ENCODE results near the gene CYP4F8. TPM values are rescaled to one million over a fixed set of nuclear protein-coding genes. Genes with fewer than 3 reads are reported as not detected.

The CYP4F8 gene
- total RNA-seq, 1 donor from 2014 or later, result not detected

- Mint-ChIP-seq H3K36me3 (ENCODE audit: low read depth) (peaks cover 6% of the 10 kb centered on the region), H3K27me3 (ENCODE audit: low read depth) (no peaks in the 10 kb centered on the region), H3K9me3 (peaks cover 32% of the 10 kb centered on the region), H3K4me3 (no peak overlapping the region), H3K4me1 (no peaks in the 10 kb centered on the region), H3K27ac (ENCODE audit: unreplicated experiment) (no peak overlapping the region)
- TF ChIP-seq CTCF (conservative IDR thresholded peaks at IDR 0.05), result no peak
- no peak for DNase-seq (ENCODE audit: low read depth, low spot score)
Observed at GRCh38 chr19:15651791-15652190, 36.8 kb downstream of the CYP4F8 start.

- Mint-ChIP-seq H3K36me3 (ENCODE audit: low read depth) (peaks cover 6% of the 10 kb centered on the region), H3K4me3 (no peak overlapping the region), H3K9me3 (peaks cover 34% of the 10 kb centered on the region), H3K27ac (ENCODE audit: unreplicated experiment) (no peak overlapping the region), H3K27me3 (ENCODE audit: low read depth) (no peaks in the 10 kb centered on the region), H3K4me1 (no peaks in the 10 kb centered on the region)
- no peak for DNase-seq (ENCODE audit: low read depth, low spot score)
- TF ChIP-seq CTCF (conservative IDR thresholded peaks at IDR 0.05), result no peak
Observed at GRCh38 chr19:15652559-15653278, 37.7 kb downstream of the CYP4F8 start.

GRCh38 chr19:15656467-15656866, 41.4 kb downstream of the CYP4F8 start:
- Mint-ChIP-seq H3K4me3 (no peak overlapping the region), H3K27me3 (ENCODE audit: low read depth) (no peaks in the 10 kb centered on the region), H3K36me3 (ENCODE audit: low read depth) (peaks cover 6% of the 10 kb centered on the region), H3K9me3 (peaks cover 21% of the 10 kb centered on the region), H3K27ac (ENCODE audit: unreplicated experiment) (no peak overlapping the region), H3K4me1 (no peaks in the 10 kb centered on the region)
- no peak for DNase-seq (ENCODE audit: low read depth, low spot score)
- TF ChIP-seq CTCF (conservative IDR thresholded peaks at IDR 0.05), result no peak

- H3K36me3 Mint-ChIP-seq (ENCODE audit: low read depth), result peaks cover 2% of the 10 kb centered on the region
- DNase-seq (ENCODE audit: low read depth, low spot score), result no peak
Observed at GRCh38 chr19:15663247-15663646, 48.2 kb downstream of the CYP4F8 start.

GRCh38 chr19:15666186-15666585, 51.2 kb downstream of the CYP4F8 start:
- Mint-ChIP-seq H3K27me3 (ENCODE audit: low read depth) (no peaks in the 10 kb centered on the region), H3K9me3 (peaks cover 23% of the 10 kb centered on the region), H3K4me3 (no peak overlapping the region), H3K4me1 (no peaks in the 10 kb centered on the region), H3K36me3 (ENCODE audit: low read depth) (peaks cover 7% of the 10 kb centered on the region), H3K27ac (ENCODE audit: unreplicated experiment) (no peak overlapping the region)
- no peak for DNase-seq (ENCODE audit: low read depth, low spot score)
- TF ChIP-seq CTCF (conservative IDR thresholded peaks at IDR 0.05), result no peak

More at GRCh38 chr19:15663247-15663646, 48.2 kb downstream of the CYP4F8 start:
- Mint-ChIP-seq H3K27ac (ENCODE audit: unreplicated experiment) (no peak overlapping the region), H3K27me3 (ENCODE audit: low read depth) (no peaks in the 10 kb centered on the region), H3K4me1 (no peaks in the 10 kb centered on the region), H3K4me3 (no peak overlapping the region), H3K9me3 (peaks cover 21% of the 10 kb centered on the region)
- no peak for TF ChIP-seq CTCF (conservative IDR thresholded peaks at IDR 0.05)

Measured in neural crest cell (in vitro differentiated cells).